GM19324 (cell line): Measurements from ENCODE around the gene PPHLN1.
A peak's percentile ranks its signal among the peaks of the same experiment; 100 is the strongest.

Source experiments
- ATAC-seq: cut with Tn5 transposase; IDR thresholded peaks from one replicate; pipeline ENCODE4 v1.9.1; 2021; ENCODE audit warnings: mild to moderate bottlenecking, moderate library complexity; ENCODE audit not compliant: unreplicated experiment, low FRiP score

PPHLN1 gene

DNA sequence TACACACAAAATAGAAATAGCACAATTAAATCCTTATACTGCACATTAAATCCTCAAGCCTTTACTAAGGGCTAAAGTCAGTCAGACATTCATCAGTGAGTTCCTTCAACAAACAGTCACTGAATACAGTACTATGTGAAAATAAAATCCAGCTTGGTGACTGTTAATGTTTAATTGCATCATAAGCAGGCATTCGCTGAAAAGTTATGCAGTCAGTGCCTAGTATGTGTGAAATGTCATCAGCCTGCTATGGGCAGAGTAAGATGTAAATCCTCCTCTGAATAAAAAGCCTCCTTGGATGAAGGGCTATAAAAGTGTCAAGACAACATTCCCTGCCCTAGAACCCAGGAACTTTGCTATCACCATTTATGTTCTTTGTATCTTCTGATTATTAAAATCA, 147.2 kb downstream of the PPHLN1 start:
- no peak for ATAC-seq

DNA sequence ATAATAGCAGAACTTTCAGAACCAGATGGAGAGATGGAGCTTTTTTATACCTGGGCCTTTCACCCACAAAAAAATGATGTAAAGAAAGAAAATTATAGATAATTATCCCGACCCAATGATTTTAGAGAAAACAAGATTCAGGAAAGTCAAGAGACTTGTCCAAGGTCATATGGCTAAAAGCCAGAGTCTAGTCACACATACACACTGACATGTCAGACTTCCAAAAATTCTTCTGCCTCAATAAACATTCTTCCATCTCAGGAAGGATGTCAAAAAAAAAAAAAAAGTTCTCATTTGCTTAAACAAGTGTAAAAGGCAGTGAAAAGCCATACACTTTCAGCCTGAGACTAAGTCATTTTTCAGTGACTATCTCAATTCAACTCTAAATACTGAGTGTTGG, 147.6 kb downstream of the PPHLN1 start:
- no peak for ATAC-seq

- ATAC-seq, result no peak
Observed at GRCh38 chr12:42474391-42474790, 148.4 kb downstream of the PPHLN1 start.

DNA sequence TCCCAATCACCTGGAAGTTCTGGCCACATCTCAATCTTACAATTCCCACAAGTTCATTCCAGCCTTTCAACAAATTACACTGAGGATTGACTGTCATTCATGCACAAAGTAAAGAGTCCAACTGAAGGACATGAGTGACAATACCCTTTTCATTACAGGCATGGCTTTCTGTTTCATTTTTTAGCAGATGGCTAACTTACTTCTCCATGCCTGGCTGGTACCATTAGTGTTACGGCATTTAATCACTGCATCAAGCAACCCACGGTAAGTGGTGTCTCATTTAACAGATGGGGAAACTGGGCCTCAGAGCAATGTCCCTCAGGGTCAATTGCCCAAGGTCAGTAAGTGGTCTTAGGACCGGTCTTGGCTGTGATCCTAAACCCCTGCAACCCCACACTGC, 149.1 kb downstream of the PPHLN1 start:
- ATAC-seq, result no peak

DNA sequence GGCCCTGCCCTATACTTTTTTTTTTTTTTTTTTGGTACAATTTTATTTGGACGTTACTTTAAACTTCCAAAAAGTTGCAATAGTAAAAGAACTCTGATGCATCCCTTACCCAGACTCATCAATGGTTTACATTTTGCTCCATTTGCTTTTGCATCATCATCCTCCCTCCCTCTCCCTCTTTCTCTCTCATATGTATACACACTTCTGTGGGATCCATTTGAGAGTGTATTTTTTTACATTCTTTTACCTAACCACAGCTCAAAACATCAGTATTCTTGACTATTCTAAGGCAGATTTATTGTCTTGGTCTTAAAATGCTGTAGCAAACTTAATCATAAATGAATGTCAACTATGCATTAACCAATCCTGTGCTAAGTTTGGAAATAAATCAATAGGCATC, 152.0 kb downstream of the PPHLN1 start:
- ATAC-seq, result no peak

DNA sequence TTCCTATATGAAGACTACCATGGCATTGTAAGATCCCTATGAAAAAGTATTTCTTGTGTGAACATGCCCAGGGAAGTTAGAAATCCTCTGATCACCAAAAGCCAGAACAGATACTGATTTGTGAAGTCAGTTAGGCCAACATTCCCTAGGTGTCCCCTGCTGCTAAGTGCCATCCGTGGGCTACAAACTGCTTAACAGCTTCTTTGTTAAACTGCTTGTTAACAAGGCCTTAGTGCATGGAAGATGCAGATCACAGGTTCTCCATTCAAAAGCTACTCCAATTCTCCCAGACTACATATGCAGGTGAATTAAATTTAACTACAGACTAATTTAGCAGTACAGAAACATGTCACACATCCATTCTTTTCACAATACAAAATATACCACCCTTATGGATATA, 155.4 kb downstream of the PPHLN1 start:
- ATAC-seq, result no peak

GRCh38 chr12:42482041-42482747, 156.2 kb downstream of the PPHLN1 start:
- ATAC-seq, result no peak

DNA sequence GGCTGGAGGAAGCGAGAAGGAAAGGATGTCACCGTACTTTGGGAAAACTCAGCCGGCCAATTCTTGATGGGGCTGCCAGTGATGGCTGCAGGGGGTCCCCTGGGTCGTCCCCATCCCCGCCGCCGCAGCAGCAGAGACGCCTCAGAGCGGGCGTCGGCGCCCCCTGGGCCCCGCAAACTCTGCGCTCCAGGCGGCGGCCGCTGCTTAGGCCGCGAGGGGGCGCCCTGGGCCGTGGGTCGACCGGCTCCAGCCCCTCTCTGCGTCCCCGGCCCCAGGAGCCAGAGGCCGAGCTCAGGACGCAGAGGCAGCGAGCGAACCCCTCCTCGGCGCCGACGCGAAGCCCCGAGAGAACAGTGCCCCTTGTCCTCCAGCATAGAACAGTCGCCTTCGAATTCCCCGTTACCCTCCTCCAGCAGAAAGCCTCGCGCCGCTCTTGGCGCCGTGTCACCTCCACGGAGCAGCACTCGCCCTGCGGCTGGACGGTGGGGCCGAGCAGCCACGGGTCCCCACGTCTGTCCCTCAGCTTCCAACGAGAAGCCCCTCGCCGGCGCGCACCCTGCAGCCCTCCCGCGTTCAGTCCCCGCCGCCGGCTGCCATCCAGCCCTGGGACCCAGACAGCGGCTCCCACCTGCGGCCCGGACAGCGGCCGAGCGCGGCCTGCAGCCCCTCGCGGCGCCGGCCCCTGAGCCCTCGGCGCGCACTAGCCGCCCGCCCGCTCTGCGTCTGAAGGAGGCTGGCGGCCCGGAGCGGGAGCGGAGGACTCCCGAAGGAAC, 157.0 kb downstream of the PPHLN1 start:
- ATAC-seq, result peak; percentile 80

GRCh38 chr12:42483521-42483790, 157.5 kb downstream of the PPHLN1 start:
- peak; percentile 24 for ATAC-seq

DNA sequence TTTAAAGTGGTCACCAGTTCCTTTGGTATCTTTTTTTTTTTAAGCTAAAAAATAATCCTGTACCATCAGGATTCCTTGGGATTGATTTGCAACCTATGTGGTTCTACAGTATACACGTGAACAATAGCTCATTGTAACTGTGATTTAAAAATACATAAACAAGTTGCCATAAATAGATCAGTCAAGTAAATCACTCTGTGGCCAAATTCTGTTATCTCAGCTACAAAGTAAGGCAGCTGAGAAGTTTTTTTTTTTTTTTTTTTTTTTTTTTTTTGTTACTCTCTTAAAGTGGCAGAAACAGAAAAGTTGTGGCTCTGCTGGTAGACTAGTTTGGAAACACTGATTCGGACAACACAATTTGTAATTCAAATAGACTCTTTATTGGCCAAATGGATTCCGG, 159.0 kb downstream of the PPHLN1 start:
- ATAC-seq, result no peak

DNA sequence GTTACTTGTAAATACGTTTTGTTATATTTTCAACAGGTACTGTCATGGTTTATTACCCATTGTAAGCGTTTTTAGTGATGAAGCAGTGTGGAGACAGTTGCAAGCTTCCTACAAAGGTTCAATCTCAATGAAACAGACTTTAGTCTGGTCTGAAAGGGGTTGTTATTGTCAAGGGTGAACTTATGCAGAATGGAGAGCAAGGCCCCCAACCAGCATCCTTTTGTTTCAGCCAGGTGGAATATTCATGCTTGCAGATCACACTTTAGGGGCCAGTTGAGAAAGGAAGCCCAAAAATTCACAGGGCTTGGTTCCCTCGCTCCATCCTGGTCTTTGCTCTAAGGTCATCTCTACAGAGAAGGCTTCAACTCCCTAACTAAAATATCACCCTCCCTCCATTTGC, 159.9 kb downstream of the PPHLN1 start:
- ATAC-seq, result no peak

DNA sequence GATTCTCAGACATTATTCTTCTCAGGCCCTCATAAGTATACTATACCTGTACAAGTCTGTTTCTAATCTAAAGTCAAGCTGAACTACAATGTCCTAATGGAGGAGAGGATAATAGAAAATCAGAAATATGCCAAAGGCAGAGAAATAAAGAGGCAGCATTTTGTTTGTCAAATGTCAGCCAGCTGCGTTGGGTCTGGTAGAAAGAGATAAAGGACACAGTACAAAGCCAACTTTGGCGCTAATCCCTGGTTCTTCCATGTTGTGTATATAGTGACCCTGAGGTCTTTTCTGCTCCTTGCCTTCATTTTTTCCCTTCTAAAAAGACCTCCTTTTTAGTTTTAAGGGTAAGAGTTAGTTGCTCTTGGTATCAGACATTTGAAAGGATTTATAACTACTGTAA, 160.4 kb downstream of the PPHLN1 start:
- ATAC-seq, result no peak

- ATAC-seq, result no peak
Observed at GRCh38 chr12:42490261-42490842, 164.4 kb downstream of the PPHLN1 start.
